ENCODE results near the gene SMCR8. TPM values are rescaled to one million over a fixed set of nuclear protein-coding genes. Genes with fewer than 3 reads are reported as not detected.

SMCR8 gene
- total RNA-seq, 1 donor from 2014 or later: 20.3 TPM

DNA sequence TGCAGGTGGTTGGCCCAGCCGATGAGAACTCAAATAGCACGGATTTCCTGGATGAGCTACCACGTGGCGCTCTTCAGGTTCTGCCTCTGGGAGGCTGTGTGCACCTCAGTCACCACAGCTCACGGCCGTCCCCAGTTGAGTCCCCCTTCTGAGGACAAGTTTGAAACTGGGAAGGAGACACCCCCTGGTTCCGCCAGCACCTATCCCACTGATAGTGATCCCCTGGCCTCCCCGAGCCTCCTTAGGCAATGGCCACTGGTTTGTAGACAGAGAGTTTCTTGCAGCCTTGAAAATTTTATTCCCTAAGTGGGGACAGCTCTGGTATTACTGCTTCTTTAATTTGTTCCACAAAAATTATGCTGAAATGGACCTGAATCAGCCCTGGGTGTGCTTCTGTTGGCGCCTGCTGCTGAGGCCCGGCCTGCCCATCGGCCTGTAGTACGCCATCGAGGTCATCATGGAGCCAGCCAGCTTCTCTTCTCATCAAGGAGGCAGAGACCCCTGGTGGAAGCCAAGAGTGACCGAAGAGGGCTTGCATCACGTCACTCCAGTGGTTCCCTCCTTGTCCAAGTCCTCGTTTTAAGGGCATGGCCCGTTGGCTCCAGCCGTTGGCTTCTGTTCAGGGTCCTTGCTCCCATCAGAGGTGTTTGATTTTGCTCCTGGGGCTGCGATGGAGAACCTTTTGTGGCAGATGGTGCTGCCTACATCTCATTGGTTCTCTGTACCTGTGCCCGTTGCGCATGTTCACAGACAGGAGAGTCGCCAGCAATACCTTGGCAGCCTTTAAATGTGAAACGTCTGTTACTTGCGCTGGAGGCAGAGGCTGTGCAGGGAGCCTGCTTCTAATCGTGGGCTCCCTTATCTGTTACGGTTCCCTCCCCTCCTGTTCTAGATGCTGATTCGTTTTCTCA is 9.3 kb downstream of the SMCR8 start:
- H3K9me3 Mint-ChIP-seq (ENCODE audit: unreplicated experiment): peaks cover 6% of the 10 kb centered on the region
- H3K4me2 ChIP-seq (ENCODE audit: low read length): no peak overlapping the region
- peaks cover 64% of the 10 kb centered on the region for H4K20me1 ChIP-seq (ENCODE audit: insufficient read depth, low read length)
- no peak overlapping the region for H3K27ac ChIP-seq (ENCODE audit: low read depth, low read length)
- H3K4me3 Mint-ChIP-seq (ENCODE audit: unreplicated experiment): no peak overlapping the region
- TF ChIP-seq EZH2 (IDR thresholded peaks at IDR 0.05; ENCODE audit: insufficient read depth, low read length): no peak
- TF ChIP-seq, protein P1, sequence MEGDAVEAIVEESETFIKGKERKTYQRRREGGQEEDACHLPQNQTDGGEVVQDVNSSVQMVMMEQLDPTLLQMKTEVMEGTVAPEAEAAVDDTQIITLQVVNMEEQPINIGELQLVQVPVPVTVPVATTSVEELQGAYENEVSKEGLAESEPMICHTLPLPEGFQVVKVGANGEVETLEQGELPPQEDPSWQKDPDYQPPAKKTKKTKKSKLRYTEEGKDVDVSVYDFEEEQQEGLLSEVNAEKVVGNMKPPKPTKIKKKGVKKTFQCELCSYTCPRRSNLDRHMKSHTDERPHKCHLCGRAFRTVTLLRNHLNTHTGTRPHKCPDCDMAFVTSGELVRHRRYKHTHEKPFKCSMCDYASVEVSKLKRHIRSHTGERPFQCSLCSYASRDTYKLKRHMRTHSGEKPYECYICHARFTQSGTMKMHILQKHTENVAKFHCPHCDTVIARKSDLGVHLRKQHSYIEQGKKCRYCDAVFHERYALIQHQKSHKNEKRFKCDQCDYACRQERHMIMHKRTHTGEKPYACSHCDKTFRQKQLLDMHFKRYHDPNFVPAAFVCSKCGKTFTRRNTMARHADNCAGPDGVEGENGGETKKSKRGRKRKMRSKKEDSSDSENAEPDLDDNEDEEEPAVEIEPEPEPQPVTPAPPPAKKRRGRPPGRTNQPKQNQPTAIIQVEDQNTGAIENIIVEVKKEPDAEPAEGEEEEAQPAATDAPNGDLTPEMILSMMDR (IDR thresholded peaks at IDR 0.05; ENCODE audit: insufficient read depth, low read depth, low read length): no peak
- no peak overlapping the region for H3K4me3 ChIP-seq (ENCODE audit: insufficient read depth, low read depth, low read length)
- H3K9ac ChIP-seq (ENCODE audit: low read length): no peak overlapping the region
- H3K36me3 ChIP-seq (ENCODE audit: insufficient read depth, low read length): peaks cover 10% of the 10 kb centered on the region
- H3K27ac Mint-ChIP-seq (ENCODE audit: unreplicated experiment): peak overlapping the region; percentile 42
- H2AFZ ChIP-seq (ENCODE audit: low read depth, low read length): no peak overlapping the region
- H3K4me1 ChIP-seq (ENCODE audit: insufficient read depth, low read length): peaks cover 4% of the 10 kb centered on the region
- H3K36me3 Mint-ChIP-seq (ENCODE audit: low read depth, unreplicated experiment): peaks cover 31% of the 10 kb centered on the region
- no peaks in the 10 kb centered on the region for H3K27me3 ChIP-seq (ENCODE audit: insufficient read depth, low read length)
- peaks cover 15% of the 10 kb centered on the region for H3K4me1 Mint-ChIP-seq (ENCODE audit: low read depth, unreplicated experiment)
- FAIRE-seq (no peak), DNase-seq (ENCODE audit: low read depth) (no peak)
- no peaks in the 10 kb centered on the region for H3K9me3 ChIP-seq (ENCODE audit: insufficient read depth, low read depth, low read length)
- H3K27me3 Mint-ChIP-seq (ENCODE audit: low read depth, unreplicated experiment): no peaks in the 10 kb centered on the region
- peaks cover 44% of the 10 kb centered on the region for H3K79me2 ChIP-seq (ENCODE audit: insufficient read depth, low read length)

DNA sequence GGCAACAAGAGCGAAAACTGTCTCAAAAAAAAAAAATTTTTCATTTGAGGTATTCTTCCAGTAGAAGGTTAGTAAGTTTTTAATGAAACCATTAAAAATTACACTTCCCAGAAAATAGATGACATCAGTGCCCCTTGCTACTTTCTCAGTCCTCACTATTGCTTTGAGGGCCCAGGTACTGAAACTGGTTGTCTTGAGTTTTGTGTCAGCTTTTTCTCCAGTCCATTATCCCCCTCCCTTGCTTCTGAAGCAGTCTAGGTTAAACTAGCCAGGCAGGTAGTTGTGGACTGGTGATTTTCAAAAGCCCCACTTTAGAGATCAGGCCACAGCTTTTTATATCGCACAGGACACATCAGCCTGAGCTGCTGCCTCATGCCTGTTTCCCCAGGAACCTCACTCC is 10.9 kb downstream of the SMCR8 start:
- Histone ChIP-seq H3K4me1 (ENCODE audit: insufficient read depth, low read length) (no peaks in the 10 kb centered on the region), H3K4me2 (ENCODE audit: low read length) (no peak overlapping the region), H3K9me3 (ENCODE audit: insufficient read depth, low read depth, low read length) (no peaks in the 10 kb centered on the region), H3K4me3 (ENCODE audit: insufficient read depth, low read depth, low read length) (no peak overlapping the region), H2AFZ (ENCODE audit: low read depth, low read length) (no peak overlapping the region), H3K27me3 (ENCODE audit: insufficient read depth, low read length) (no peaks in the 10 kb centered on the region), H4K20me1 (ENCODE audit: insufficient read depth, low read length) (peaks cover 47% of the 10 kb centered on the region), H3K36me3 (ENCODE audit: insufficient read depth, low read length) (peaks cover 10% of the 10 kb centered on the region), H3K27ac (ENCODE audit: low read depth, low read length) (no peak overlapping the region), H3K79me2 (ENCODE audit: insufficient read depth, low read length) (peaks cover 29% of the 10 kb centered on the region), H3K9ac (ENCODE audit: low read length) (no peak overlapping the region)
- Mint-ChIP-seq H3K4me3 (ENCODE audit: unreplicated experiment) (no peak overlapping the region), H3K27ac (ENCODE audit: unreplicated experiment) (no peak overlapping the region), H3K27me3 (ENCODE audit: low read depth, unreplicated experiment) (no peaks in the 10 kb centered on the region), H3K36me3 (ENCODE audit: low read depth, unreplicated experiment) (peaks cover 37% of the 10 kb centered on the region), H3K9me3 (ENCODE audit: unreplicated experiment) (peaks cover 6% of the 10 kb centered on the region), H3K4me1 (ENCODE audit: low read depth, unreplicated experiment) (peaks cover 3% of the 10 kb centered on the region)
- no peak for FAIRE-seq
- no peak for DNase-seq (ENCODE audit: low read depth)
- no peak for TF ChIP-seq EZH2 (IDR thresholded peaks at IDR 0.05; ENCODE audit: insufficient read depth, low read length)
- TF ChIP-seq, protein P1 (IDR thresholded peaks at IDR 0.05; ENCODE audit: insufficient read depth, low read depth, low read length): no peak

DNA sequence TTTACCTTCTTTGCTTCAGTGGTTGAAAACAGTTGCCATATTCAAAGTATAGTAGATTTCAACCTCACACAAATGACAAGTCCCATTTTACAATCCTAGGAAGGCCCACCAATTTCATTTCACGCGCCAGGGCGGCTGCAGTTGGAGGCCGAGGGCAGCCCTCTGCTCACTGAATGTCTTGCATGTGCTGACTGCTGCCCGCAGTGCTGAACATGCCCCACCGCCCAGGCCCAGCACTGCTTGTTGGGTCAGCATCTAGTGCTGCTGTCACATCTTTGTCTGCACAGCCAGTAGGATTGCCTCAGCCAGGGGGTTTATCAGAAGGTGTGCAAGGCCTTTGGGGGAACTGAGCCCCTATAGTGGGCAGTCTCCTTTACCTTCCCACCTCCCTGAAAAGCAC is 11.5 kb downstream of the SMCR8 start:
- no peak for TF ChIP-seq EZH2 (IDR thresholded peaks at IDR 0.05; ENCODE audit: insufficient read depth, low read length)
- TF ChIP-seq, protein P1 (IDR thresholded peaks at IDR 0.05; ENCODE audit: insufficient read depth, low read depth, low read length): no peak
- Histone ChIP-seq H2AFZ (ENCODE audit: low read depth, low read length) (no peak overlapping the region), H3K4me1 (ENCODE audit: insufficient read depth, low read length) (no peaks in the 10 kb centered on the region), H3K9ac (ENCODE audit: low read length) (no peak overlapping the region), H3K27me3 (ENCODE audit: insufficient read depth, low read length) (no peaks in the 10 kb centered on the region), H3K36me3 (ENCODE audit: insufficient read depth, low read length) (peaks cover 10% of the 10 kb centered on the region), H3K9me3 (ENCODE audit: insufficient read depth, low read depth, low read length) (no peaks in the 10 kb centered on the region), H3K27ac (ENCODE audit: low read depth, low read length) (no peak overlapping the region), H3K79me2 (ENCODE audit: insufficient read depth, low read length) (peaks cover 24% of the 10 kb centered on the region), H3K4me2 (ENCODE audit: low read length) (no peak overlapping the region), H3K4me3 (ENCODE audit: insufficient read depth, low read depth, low read length) (no peak overlapping the region), H4K20me1 (ENCODE audit: insufficient read depth, low read length) (peaks cover 42% of the 10 kb centered on the region)
- H3K9me3 Mint-ChIP-seq (ENCODE audit: unreplicated experiment): peaks cover 6% of the 10 kb centered on the region
- DNase-seq (ENCODE audit: low read depth): no peak
- H3K4me3 Mint-ChIP-seq (ENCODE audit: unreplicated experiment): no peak overlapping the region
- H3K36me3 Mint-ChIP-seq (ENCODE audit: low read depth, unreplicated experiment): peaks cover 42% of the 10 kb centered on the region
- peaks cover 3% of the 10 kb centered on the region for H3K4me1 Mint-ChIP-seq (ENCODE audit: low read depth, unreplicated experiment)
- no peak for FAIRE-seq
- no peaks in the 10 kb centered on the region for H3K27me3 Mint-ChIP-seq (ENCODE audit: low read depth, unreplicated experiment)
- no peak overlapping the region for H3K27ac Mint-ChIP-seq (ENCODE audit: unreplicated experiment)
